Trophoblast cell (in vitro differentiated cells and primary cell): ENCODE results near the gene ANK2.
"Not testable (repeated sequence)": the region's sequence is repeated elsewhere in the genome, so short reads cannot be mapped to it uniquely, and the experiment has no call there.

ENCODE experiments used
- DNase-seq, 2 donors: peaks; one replicate each; pipeline ENCODE4 v3.0.0-alpha.2; 2016
- H2AFZ ChIP-seq: 2 replicates; pipeline ENCODE4 v1.6.1; 2013; ENCODE audit warnings: low read length, moderate library complexity, mild to moderate bottlenecking; ENCODE audit not compliant: insufficient read depth, poor library complexity
- H2AK5ac ChIP-seq: 2 replicates; pipeline ENCODE4 v1.6.1; 2013; ENCODE audit warnings: mild to moderate bottlenecking, low read length
- H2BK120ac ChIP-seq: 2 replicates; pipeline ENCODE4 v1.6.1; 2013; ENCODE audit warnings: low read length, mild to moderate bottlenecking, moderate library complexity; ENCODE audit not compliant: insufficient read depth, poor library complexity
- H2BK12ac ChIP-seq: 2 replicates; pipeline ENCODE4 v1.6.1; 2013; ENCODE audit warnings: mild to moderate bottlenecking, low read length, moderate library complexity
- H2BK5ac ChIP-seq: 2 replicates; pipeline ENCODE4 v1.6.1; 2013; ENCODE audit warnings: low read length, low read depth, moderate library complexity, mild to moderate bottlenecking; ENCODE audit not compliant: poor library complexity
- H3K14ac ChIP-seq: 2 replicates; pipeline ENCODE4 v1.6.1; 2013; ENCODE audit warnings: mild to moderate bottlenecking, low read length
- H3K18ac ChIP-seq: 2 replicates; pipeline ENCODE4 v1.6.1; 2013; ENCODE audit warnings: mild to moderate bottlenecking, low read length
- H3K23ac ChIP-seq: 2 replicates; pipeline ENCODE4 v1.6.1; 2013; ENCODE audit warnings: low read length
- H3K27ac ChIP-seq: 2 replicates; pipeline ENCODE4 v1.5.1; 2013; ENCODE audit warnings: low read depth, mild to moderate bottlenecking, inconsistent platforms, low read length, moderate library complexity
- H3K27me3 ChIP-seq: 2 replicates; pipeline ENCODE4 v1.6.1; 2013; ENCODE audit warnings: inconsistent platforms, mild to moderate bottlenecking, low read length, moderate library complexity; ENCODE audit not compliant: insufficient read depth
- H3K36me3 ChIP-seq, 2 experiments: 1 replicate in 1 of 2; 2 replicates in 1 of 2; pipeline ENCODE4 v1.6.1; 2013; ENCODE audit warnings: low read length in 2 of 2, mild to moderate bottlenecking in 2 of 2, moderate library complexity in 1 of 2; ENCODE audit not compliant: insufficient read depth in 2 of 2, control insufficient read depth in 1 of 2
- H3K4ac ChIP-seq: 2 replicates; pipeline ENCODE4 v1.6.1; 2013; ENCODE audit warnings: low read depth, mild to moderate bottlenecking, low read length, moderate library complexity
- H3K4me1 ChIP-seq, 2 experiments: 1 replicate in 1 of 2; 2 replicates in 1 of 2; pipeline ENCODE4 v1.6.1; 2013; ENCODE audit warnings: low read length in 2 of 2, mild to moderate bottlenecking in 2 of 2, moderate library complexity in 1 of 2; ENCODE audit not compliant: insufficient read depth in 2 of 2, control insufficient read depth in 1 of 2
- H3K4me2 ChIP-seq: 2 replicates; pipeline ENCODE4 v1.6.1; 2013; ENCODE audit warnings: inconsistent platforms, mild to moderate bottlenecking, low read length, moderate library complexity
- H3K4me3 ChIP-seq: 2 replicates; pipeline ENCODE4 v1.5.1; 2013; ENCODE audit warnings: mild to moderate bottlenecking, low read depth, low read length, inconsistent platforms
- H3K79me1 ChIP-seq: one replicate; pipeline ENCODE4 v1.6.1; 2013; ENCODE audit warnings: low read length
- H3K79me2 ChIP-seq: 2 replicates; pipeline ENCODE4 v1.6.1; 2013; ENCODE audit warnings: low read length, mild to moderate bottlenecking; ENCODE audit not compliant: control insufficient read depth, insufficient read depth, poor library complexity
- H3K9ac ChIP-seq: 2 replicates; pipeline ENCODE4 v1.6.1; 2013; ENCODE audit warnings: mild to moderate bottlenecking, low read length
- H3K9me3 ChIP-seq: 2 replicates; pipeline ENCODE4 v1.6.1; 2013; ENCODE audit warnings: low read depth, mild to moderate bottlenecking, control low read depth, inconsistent platforms, low read length; ENCODE audit not compliant: insufficient read depth
- H4K12ac ChIP-seq: 2 replicates; pipeline ENCODE4 v1.6.1; 2013; ENCODE audit warnings: low read depth, mild to moderate bottlenecking, low read length, moderate library complexity
- H4K8ac ChIP-seq: 2 replicates; pipeline ENCODE4 v1.6.1; 2013; ENCODE audit warnings: low read depth, mild to moderate bottlenecking, low read length, moderate library complexity
- H4K91ac ChIP-seq: one replicate; pipeline ENCODE4 v1.6.1; 2013; ENCODE audit warnings: low read depth, mild to moderate bottlenecking, low read length, moderate library complexity
- WGBS: extraction: QIAGEN DNeasy Blood & Tissue Kit; methylation state at CpG from one replicate; pipeline ENCODE4 v1.1.7; 2013; ENCODE audit warnings: missing lambda C conversion rate; ENCODE audit not compliant: insufficient read length, insufficient coverage; ENCODE audit errors: extremely low coverage; 5-methylcytosine and 5-hydroxymethylcytosine counted together

ANK2 gene

GRCh38 chr4:113181289-113182007, 132.0 kb downstream of the ANK2 start:
- Histone ChIP-seq H3K27ac (no peak overlapping the region), H3K9me3 (no peaks in the 10 kb centered on the region), H3K79me2 (no peaks in the 10 kb centered on the region), H2AFZ (no peak overlapping the region), H4K8ac (no peak overlapping the region), H4K12ac (no peak overlapping the region), H3K27me3 (no peaks in the 10 kb centered on the region), H4K91ac (no peak overlapping the region), H3K4me1 (no peaks in the 10 kb centered on the region), H3K4ac (no peak overlapping the region), H2BK5ac (no peak overlapping the region), H3K4me2 (no peak overlapping the region), H3K18ac (no peak overlapping the region), H3K36me3 (no peaks in the 10 kb centered on the region), H3K79me1 (no peaks in the 10 kb centered on the region), H3K14ac (no peak overlapping the region), H2AK5ac (no peak overlapping the region), H2BK120ac (no peak overlapping the region), H3K23ac (no peak overlapping the region), H2BK12ac (no peak overlapping the region), H3K9ac (no peak overlapping the region), H3K4me3 (no peak overlapping the region)
- DNase-seq, result no peak
- WGBS, result no CpG with 5 or more reads among the region's 11 CpGs

- no CpG with 5 or more reads among the region's 5 CpGs for WGBS
- H3K9ac ChIP-seq, result no peak overlapping the region
These were observed 133.7 kb downstream of the ANK2 start for GRCh38 chr4:113183032-113183605.

GRCh38 chr4:113186220-113186619, 136.8 kb downstream of the ANK2 start:
- H3K23ac ChIP-seq, H3K14ac ChIP-seq, H3K27me3 ChIP-seq, H4K12ac ChIP-seq, H3K79me2 ChIP-seq, H3K9me3 ChIP-seq, H2AFZ ChIP-seq, H2BK12ac ChIP-seq, H3K4me2 ChIP-seq, H3K18ac ChIP-seq, H3K36me3 ChIP-seq, H3K79me1 ChIP-seq, H2BK5ac ChIP-seq, H3K27ac ChIP-seq, H3K4me3 ChIP-seq, H4K8ac ChIP-seq, H2BK120ac ChIP-seq, H4K91ac ChIP-seq, H2AK5ac ChIP-seq, H3K4ac ChIP-seq, H3K9ac ChIP-seq, DNase-seq, H3K4me1 ChIP-seq: not testable (repeated sequence)
- WGBS, result no CpG with 5 or more reads among the region's 4 CpGs

More at GRCh38 chr4:113183032-113183605, 133.7 kb downstream of the ANK2 start:
- Histone ChIP-seq H2BK120ac (no peak overlapping the region), H3K18ac (no peak overlapping the region), H3K27me3 (no peaks in the 10 kb centered on the region), H3K79me1 (no peaks in the 10 kb centered on the region), H2AFZ (no peak overlapping the region), H3K9me3 (no peaks in the 10 kb centered on the region), H3K36me3 (no peaks in the 10 kb centered on the region), H2AK5ac (no peak overlapping the region), H3K4me2 (no peak overlapping the region), H3K23ac (no peak overlapping the region), H3K79me2 (no peaks in the 10 kb centered on the region), H2BK12ac (no peak overlapping the region), H2BK5ac (no peak overlapping the region), H3K4ac (no peak overlapping the region), H3K14ac (no peak overlapping the region), H4K91ac (no peak overlapping the region), H3K4me1 (no peaks in the 10 kb centered on the region), H4K12ac (no peak overlapping the region), H4K8ac (no peak overlapping the region), H3K4me3 (no peak overlapping the region), H3K27ac (no peak overlapping the region)
- no peak for DNase-seq

- no peaks in the 10 kb centered on the region for H3K27me3 ChIP-seq
- no peak overlapping the region for H3K4me2 ChIP-seq
- H4K8ac ChIP-seq, result no peak overlapping the region
- no peak for DNase-seq
- H3K79me1 ChIP-seq, result no peaks in the 10 kb centered on the region
- H2BK12ac ChIP-seq, result no peak overlapping the region
- no peak overlapping the region for H3K27ac ChIP-seq
- no peak overlapping the region for H3K18ac ChIP-seq
- H3K9me3 ChIP-seq, result no peaks in the 10 kb centered on the region
- no peak overlapping the region for H3K9ac ChIP-seq
- H2BK120ac ChIP-seq, result no peak overlapping the region
- H2AK5ac ChIP-seq, result no peak overlapping the region
- H3K79me2 ChIP-seq, result no peaks in the 10 kb centered on the region
- H3K36me3 ChIP-seq, result no peaks in the 10 kb centered on the region
- H3K14ac ChIP-seq, result no peak overlapping the region
- H3K4ac ChIP-seq, result no peak overlapping the region
- no peak overlapping the region for H2BK5ac ChIP-seq
- no peak overlapping the region for H3K4me3 ChIP-seq
- H4K12ac ChIP-seq, result no peak overlapping the region
- no peak overlapping the region for H2AFZ ChIP-seq
- H4K91ac ChIP-seq, result no peak overlapping the region
- no peak overlapping the region for H3K23ac ChIP-seq
- no peaks in the 10 kb centered on the region for H3K4me1 ChIP-seq
These were observed 137.5 kb downstream of the ANK2 start for GRCh38 chr4:113186913-113187312.
